Measurements from ENCODE around the gene SPARC. TPM values are rescaled to one million over a fixed set of nuclear protein-coding genes. Genes with fewer than 3 reads are reported as not detected.

Gene SPARC, protein sequence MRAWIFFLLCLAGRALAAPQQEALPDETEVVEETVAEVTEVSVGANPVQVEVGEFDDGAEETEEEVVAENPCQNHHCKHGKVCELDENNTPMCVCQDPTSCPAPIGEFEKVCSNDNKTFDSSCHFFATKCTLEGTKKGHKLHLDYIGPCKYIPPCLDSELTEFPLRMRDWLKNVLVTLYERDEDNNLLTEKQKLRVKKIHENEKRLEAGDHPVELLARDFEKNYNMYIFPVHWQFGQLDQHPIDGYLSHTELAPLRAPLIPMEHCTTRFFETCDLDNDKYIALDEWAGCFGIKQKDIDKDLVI
- 628 and 1,632 TPM in 2 replicates for total RNA-seq

DNA sequence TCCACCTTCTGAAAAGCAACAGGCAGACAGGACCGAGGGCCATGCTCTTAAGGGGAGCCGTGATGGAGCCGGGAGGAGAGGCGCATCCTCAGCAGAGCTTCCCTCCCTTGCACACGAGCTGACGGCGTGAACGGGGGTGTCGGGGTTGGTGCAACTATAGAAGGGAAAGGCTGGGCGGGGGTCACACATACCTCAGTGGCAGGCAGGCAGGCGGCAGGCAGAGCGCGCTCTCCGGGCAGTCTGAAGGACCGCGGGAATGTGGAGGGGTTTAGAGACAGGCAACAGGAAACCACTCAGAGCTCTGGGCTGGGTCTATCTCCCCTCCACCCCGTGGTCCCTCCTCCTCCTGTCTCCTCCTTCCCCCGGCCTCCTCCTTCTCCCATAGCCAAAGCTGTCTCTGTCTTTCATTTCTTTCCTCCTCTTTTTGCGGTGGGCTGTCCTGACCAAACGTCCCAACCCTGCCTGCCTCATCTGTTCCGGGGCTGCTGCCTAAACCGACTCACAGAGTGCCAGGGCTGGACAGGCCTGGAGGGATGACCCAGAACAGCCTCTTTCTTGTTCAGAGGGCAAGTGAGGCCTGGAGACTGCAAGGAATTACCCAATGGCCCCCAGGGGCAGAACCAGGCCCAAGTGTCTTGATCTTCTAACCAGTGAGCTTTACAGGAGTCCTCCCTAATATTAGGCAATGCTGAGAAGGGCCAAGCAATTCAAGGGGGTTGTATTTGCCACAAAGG lies at the start of gene SPARC:
SPARC (minus strand) TSS at position 242 of the 734 bp plus-strand sequence. CDS start 10,727 bp downstream, outside the sequence.

Other genes starting within 250 kb of the SPARC start
- gene SLC36A1, start 239.3 kb downstream of the SPARC start, total RNA-seq = 2.6 and 2.8 TPM in 2 replicates
- under 0.01 TPM in 1 of 2 replicates, not detected in the other for gene FAT2, start 95.6 kb downstream of the SPARC start, total RNA-seq
- 76.2 and 76.9 TPM in 2 replicates for gene ATOX1, start 71.7 kb upstream of the SPARC start, total RNA-seq
- 234 and 259 TPM in 2 replicates for gene G3BP1, start 85.0 kb upstream of the SPARC start, total RNA-seq
- gene GLRA1, start 237.9 kb upstream of the SPARC start, total RNA-seq = not detected in 2 replicates

Data from endothelial cell of coronary artery (primary cell).